Esophagus muscularis mucosa (tissue), 3 donors: Measurements from ENCODE around the gene XPO6.

Experiments
- CTCF ChIP-seq, 3 experiments: fragments of 200-600 bp in 2 of 3; fragments of 450-650 bp in 1 of 3; sonication (generic) in 2 of 3; IDR thresholded peaks; one replicate each; pipeline ENCODE4 v1.5.1; 2017 to 2019; ENCODE audit warnings: antibody characterized with exemption in 3 of 3, mild to moderate bottlenecking in 2 of 3, moderate library complexity in 1 of 3
- POLR2A ChIP-seq: fragments of 450-650 bp; IDR thresholded peaks from one replicate; pipeline ENCODE4 v1.6.1; 2017; ENCODE audit warnings: antibody characterized with exemption, moderate library complexity, mild to moderate bottlenecking, low read depth
- POLR2AphosphoS5 ChIP-seq, 2 donors: sonication (generic); formaldehyde crosslinking; IDR thresholded peaks; one replicate each; pipeline ENCODE4 v1.6.1; 2017; ENCODE audit warnings: antibody characterized with exemption in 2 of 2

GRCh38 chr16:28096983-28097899 lies 114.5 kb downstream of the XPO6 start:
- TF ChIP-seq CTCF (IDR thresholded peaks at IDR 0.05) (no peak), POLR2A (no peak), POLR2AphosphoS5 (IDR thresholded peaks at IDR 0.05) (no peak)
